Muscle of arm (tissue), 12 donors: ENCODE results near the gene C12orf42. TPM values are rescaled to one million over a fixed set of nuclear protein-coding genes. Genes with fewer than 3 reads are reported as not detected.

ENCODE experiments used
- DNase-seq: peaks from one replicate; pipeline ENCODE4 v3.0.0-alpha.2; 2013
- polyA plus RNA-seq, 12 donors: library from polyadenylated mRNA; unstranded; fragments of 120-200 nt; gene quantifications; one replicate each; pipeline ENCODE4 v1.2.1, GENCODE V29; 2013; ENCODE audit not compliant: insufficient read length in 12 of 12

The C12orf42 gene
- polyA plus RNA-seq, 12 donors, result 0.84 to 4.0 (median 2.4) TPM; not detected in 2

GRCh38 chr12:103336940-103337339 is 158.8 kb downstream of the C12orf42 start:
- DNase-seq, result no peak

- no peak for DNase-seq
These were observed 161.3 kb downstream of the C12orf42 start for GRCh38 chr12:103334466-103334865.

GRCh38 chr12:103333676-103334075 is 162.1 kb downstream of the C12orf42 start:
- no peak for DNase-seq

GRCh38 chr12:103331643-103332042 is 164.1 kb downstream of the C12orf42 start:
- no peak for DNase-seq

- DNase-seq, result no peak
These were observed 165.1 kb downstream of the C12orf42 start for GRCh38 chr12:103330672-103331071.

GRCh38 chr12:103327676-103328075 is 168.1 kb downstream of the C12orf42 start:
- DNase-seq, result no peak

GRCh38 chr12:103326190-103326589 is 169.6 kb downstream of the C12orf42 start:
- DNase-seq, result no peak

GRCh38 chr12:103318566-103318965 is 177.2 kb downstream of the C12orf42 start:
- DNase-seq, result no peak

GRCh38 chr12:103317220-103317619 is 178.5 kb downstream of the C12orf42 start:
- no peak for DNase-seq

GRCh38 chr12:103314786-103315185 is 181.0 kb downstream of the C12orf42 start:
- no peak for DNase-seq

GRCh38 chr12:103313894-103314293 is 181.9 kb downstream of the C12orf42 start:
- DNase-seq, result no peak

- DNase-seq, result no peak
These were observed 182.9 kb downstream of the C12orf42 start for GRCh38 chr12:103312742-103313354.

GRCh38 chr12:103310546-103311270 is 185.1 kb downstream of the C12orf42 start:
- DNase-seq, result no peak

- DNase-seq, result no peak
These were observed 187.4 kb downstream of the C12orf42 start for GRCh38 chr12:103308396-103308795.

GRCh38 chr12:103303484-103303883 is 192.3 kb downstream of the C12orf42 start:
- DNase-seq, result no peak

- no peak for DNase-seq
These were observed 193.9 kb downstream of the C12orf42 start for GRCh38 chr12:103301642-103302591.

- no peak for DNase-seq
These were observed 207.8 kb downstream of the C12orf42 start for GRCh38 chr12:103288016-103288415.

GRCh38 chr12:103282124-103282523 is 213.6 kb downstream of the C12orf42 start:
- DNase-seq, result no peak

- no peak for DNase-seq
These were observed 216.3 kb downstream of the C12orf42 start for GRCh38 chr12:103279444-103279843.

GRCh38 chr12:103278329-103278728 is 217.4 kb downstream of the C12orf42 start:
- no peak for DNase-seq

GRCh38 chr12:103273645-103274044 is 222.1 kb downstream of the C12orf42 start:
- DNase-seq, result no peak

GRCh38 chr12:103272949-103273348 is 222.8 kb downstream of the C12orf42 start:
- DNase-seq, result no peak
